A673 (cell line): Measurements from ENCODE around the gene ASAP3. TPM values are rescaled to one million over a fixed set of nuclear protein-coding genes. Genes with fewer than 3 reads are reported as not detected.

Experiments
- BruUV-seq: library from RNA; stranded (reverse); fragments of 400-500 nt; replicated peaks from 2 replicates; lab custom pipeline; 2021; lab: Mats Ljungman, UMichigan
- CTCF ChIA-PET: fragments of 300-600 bp; sonication (Branson Sonifier 250); formaldehyde crosslinking; loops from one replicate; lab custom pipeline; 2022; ENCODE audit warnings: antibody characterized with exemption; lab: Charles Lee
- POLR2A ChIA-PET: fragments of 300-600 bp; sonication (Branson Sonifier 250); formaldehyde crosslinking; loops from one replicate; lab custom pipeline; 2022; ENCODE audit warnings: antibody characterized with exemption; ENCODE audit not compliant: low non-redundant PET; lab: Charles Lee
- DNase-seq: peaks from one replicate; pipeline ENCODE4 v3.0.0-alpha.2; 2015; ENCODE audit warnings: low spot score
- H3K27ac ChIP-seq: fragments of 200-600 bp; sonication (generic); 2 replicates; pipeline ENCODE4 v1.5.1; 2016; ENCODE audit warnings: mixed run types, low read depth, mild to moderate bottlenecking, mixed read lengths, antibody characterized with exemption, low read length; ENCODE audit not compliant: poor library complexity, severe bottlenecking
- H3K27me3 ChIP-seq: fragments of 200-600 bp; sonication (generic); replicated peaks from 2 replicates; pipeline ENCODE4 v1.6.1; 2017; ENCODE audit warnings: mixed run types, low read depth, mild to moderate bottlenecking, mixed read lengths, antibody characterized with exemption, low read length; ENCODE audit not compliant: insufficient read depth, poor library complexity
- H3K36me3 ChIP-seq: fragments of 200-600 bp; sonication (generic); 2 replicates; pipeline ENCODE4 v1.6.1; 2016; ENCODE audit warnings: mixed run types, mild to moderate bottlenecking, mixed read lengths, antibody characterized with exemption, low read length; ENCODE audit not compliant: insufficient read depth, poor library complexity, severe bottlenecking
- H3K4me1 ChIP-seq: fragments of 200-600 bp; sonication (generic); 2 replicates; pipeline ENCODE4 v1.6.1; 2017; ENCODE audit warnings: mixed run types, mild to moderate bottlenecking, mixed read lengths, antibody characterized with exemption, low read length; ENCODE audit not compliant: insufficient read depth, poor library complexity, severe bottlenecking
- H3K4me3 ChIP-seq: fragments of 200-600 bp; sonication (generic); 2 replicates; pipeline ENCODE4 v1.5.1; 2016; ENCODE audit warnings: low read depth, mixed run types, mild to moderate bottlenecking, mixed read lengths, low read length; ENCODE audit not compliant: poor library complexity, severe bottlenecking
- H3K9me3 ChIP-seq: fragments of 200-600 bp; sonication (generic); 2 replicates; pipeline ENCODE4 v1.6.1; 2016; ENCODE audit warnings: mixed run types, low read depth, mild to moderate bottlenecking, mixed read lengths, antibody characterized with exemption, low read length; ENCODE audit not compliant: poor library complexity, severe bottlenecking
- EZH2 ChIP-seq: fragments of 200-600 bp; sonication (generic); IDR thresholded peaks from 2 replicates; pipeline ENCODE4 v1.6.1; 2017; ENCODE audit warnings: borderline replicate concordance, low read depth, mild to moderate bottlenecking, mixed read lengths, antibody characterized with exemption, low read length; ENCODE audit not compliant: poor library complexity, severe bottlenecking
- intact Hi-C: fragments of 100-400 bp; cut with micrococcal nuclease; formaldehyde crosslinking; loops from one replicate; pipeline ENCODE4 v1.10.0; 2022; ENCODE audit not compliant: unreplicated experiment
- total RNA-seq: library from RNA; stranded (reverse); gene quantifications from 2 replicates; pipeline ENCODE4 v1.2.3, GENCODE V29; 2021
- TF ChIP-seq, protein P1 (sequence below): fragments of 300-800, 200-600 bp; sonication (generic); conservative IDR thresholded peaks from 2 replicates; pipeline ENCODE4 v1.5.1; 2017; ENCODE audit warnings: low read depth, mild to moderate bottlenecking, antibody characterized with exemption, low read length, moderate library complexity, mixed read lengths

ASAP3 gene
- total RNA-seq, 1 experiment from 2014 or later = 7.8 TPM

DNA sequence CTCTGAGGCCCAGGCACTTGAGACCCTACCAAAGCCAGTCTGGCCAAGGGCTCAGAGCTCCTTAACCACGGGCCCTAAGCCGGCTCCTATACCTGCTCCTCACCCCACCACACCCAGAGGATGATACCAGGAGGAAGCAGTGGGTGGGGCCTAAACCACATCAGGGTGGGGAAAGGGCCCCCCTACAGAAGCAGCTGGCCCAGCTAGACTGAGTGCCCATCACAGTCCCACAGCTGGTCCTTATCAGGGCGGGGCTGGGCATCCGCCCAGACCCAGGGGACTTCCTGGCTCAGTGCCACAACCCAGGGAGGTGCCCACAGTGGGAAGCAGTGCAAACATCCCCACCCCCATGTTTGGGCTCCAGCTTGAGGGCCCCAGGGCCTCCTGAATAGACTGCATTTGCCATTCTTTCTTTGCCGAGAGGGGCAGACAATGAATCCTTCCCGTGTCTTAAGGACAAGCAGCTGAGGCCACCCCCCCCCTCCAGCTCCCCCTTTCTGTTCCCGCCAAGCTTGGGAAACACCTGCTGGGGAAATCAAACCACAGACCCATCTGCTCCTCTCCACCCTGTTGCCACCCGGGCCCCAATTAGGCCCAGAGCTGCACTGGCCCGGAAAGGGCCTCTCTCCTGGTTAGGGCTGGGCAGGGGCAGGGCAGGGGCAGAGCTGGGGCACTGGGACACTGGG lies 40.9 kb upstream of the ASAP3 start:
- Histone ChIP-seq H3K4me3 (no peak overlapping the region), H3K27me3 (no peaks in the 10 kb centered on the region), H3K27ac (peak overlapping the region; percentile 52), H3K9me3 (no peaks in the 10 kb centered on the region), H3K36me3 (peaks cover 36% of the 10 kb centered on the region), H3K4me1 (peaks cover 41% of the 10 kb centered on the region)
- CTCF ChIA-PET = interaction anchor here (0.6 to 1.2 kb wide), 2 partner anchors 110 to 156 kb away, joined by 4 read pairs; no protein-coding TSS in a partner anchor
- peak; percentile 58 for DNase-seq
- no TSS peak for BruUV-seq
- TF ChIP-seq, protein P1, sequence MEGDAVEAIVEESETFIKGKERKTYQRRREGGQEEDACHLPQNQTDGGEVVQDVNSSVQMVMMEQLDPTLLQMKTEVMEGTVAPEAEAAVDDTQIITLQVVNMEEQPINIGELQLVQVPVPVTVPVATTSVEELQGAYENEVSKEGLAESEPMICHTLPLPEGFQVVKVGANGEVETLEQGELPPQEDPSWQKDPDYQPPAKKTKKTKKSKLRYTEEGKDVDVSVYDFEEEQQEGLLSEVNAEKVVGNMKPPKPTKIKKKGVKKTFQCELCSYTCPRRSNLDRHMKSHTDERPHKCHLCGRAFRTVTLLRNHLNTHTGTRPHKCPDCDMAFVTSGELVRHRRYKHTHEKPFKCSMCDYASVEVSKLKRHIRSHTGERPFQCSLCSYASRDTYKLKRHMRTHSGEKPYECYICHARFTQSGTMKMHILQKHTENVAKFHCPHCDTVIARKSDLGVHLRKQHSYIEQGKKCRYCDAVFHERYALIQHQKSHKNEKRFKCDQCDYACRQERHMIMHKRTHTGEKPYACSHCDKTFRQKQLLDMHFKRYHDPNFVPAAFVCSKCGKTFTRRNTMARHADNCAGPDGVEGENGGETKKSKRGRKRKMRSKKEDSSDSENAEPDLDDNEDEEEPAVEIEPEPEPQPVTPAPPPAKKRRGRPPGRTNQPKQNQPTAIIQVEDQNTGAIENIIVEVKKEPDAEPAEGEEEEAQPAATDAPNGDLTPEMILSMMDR = no peak
- TF ChIP-seq EZH2 = no peak
- POLR2A ChIA-PET = interaction anchor here (0.6 kb wide), 1 partner anchor 61 kb away, joined by 3 read pairs; no protein-coding TSS in a partner anchor
- intact Hi-C loops = no loop called here

GRCh38 chr1:23524163-23524562 lies 40.2 kb upstream of the ASAP3 start:
- Histone ChIP-seq H3K9me3 (no peaks in the 10 kb centered on the region), H3K4me1 (peaks cover 35% of the 10 kb centered on the region), H3K27me3 (no peaks in the 10 kb centered on the region), H3K36me3 (peaks cover 40% of the 10 kb centered on the region), H3K4me3 (no peak overlapping the region), H3K27ac (peak overlapping the region; percentile 52)
- no TSS peak for BruUV-seq
- TF ChIP-seq EZH2 = no peak
- TF ChIP-seq, protein P1 = no peak
- no peak for DNase-seq
- POLR2A ChIA-PET = no interaction called here
- CTCF ChIA-PET = interaction anchor here (0.6 to 1.2 kb wide), 2 partner anchors 111 to 157 kb away, joined by 4 read pairs; no protein-coding TSS in a partner anchor
- intact Hi-C loops = no loop called here

DNA sequence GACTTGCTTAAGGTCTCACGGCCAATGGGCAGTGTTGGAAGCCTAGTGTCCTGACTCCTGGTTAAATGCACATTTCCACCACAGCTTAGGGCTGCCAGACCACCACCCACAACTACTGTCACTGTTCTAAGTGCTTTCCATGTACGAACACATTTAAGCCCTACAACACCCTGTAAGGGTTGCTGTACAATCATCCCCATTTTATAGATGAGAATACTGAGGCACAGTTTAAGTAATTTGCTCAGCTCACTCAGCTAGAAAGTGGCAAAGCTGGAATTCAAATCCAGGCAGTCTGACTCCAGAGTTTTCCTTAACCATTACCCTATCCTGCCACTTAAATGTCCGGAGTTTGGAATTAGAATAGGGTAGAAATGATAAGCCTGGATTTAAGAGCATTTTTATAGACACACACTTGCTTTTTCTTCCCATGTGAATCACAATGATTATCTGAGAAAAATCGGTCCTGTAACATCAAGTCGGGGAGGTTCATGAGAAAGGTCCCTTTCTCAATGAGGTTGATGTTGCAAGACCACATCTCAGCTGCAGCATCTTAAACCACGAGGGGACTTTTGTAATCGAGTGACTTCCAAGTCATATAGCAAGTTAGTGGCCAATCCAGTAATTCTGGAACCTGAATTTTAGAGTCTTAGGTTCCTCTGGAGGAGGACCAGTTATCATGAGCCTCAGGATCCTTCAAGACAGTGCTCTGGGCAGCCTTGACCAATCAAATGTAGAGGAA lies 38.4 kb upstream of the ASAP3 start:
- ChIA-PET POLR2A (no interaction called here), CTCF (no interaction called here)
- intact Hi-C loops = no loop called here
- no peak overlapping the region for H3K27ac ChIP-seq
- no peak for DNase-seq
- H3K36me3 ChIP-seq = peaks cover 54% of the 10 kb centered on the region
- no peak overlapping the region for H3K4me3 ChIP-seq
- no TSS peak for BruUV-seq
- no peak for TF ChIP-seq EZH2
- TF ChIP-seq, protein P1 = no peak
- H3K27me3 ChIP-seq = no peaks in the 10 kb centered on the region
- no peaks in the 10 kb centered on the region for H3K9me3 ChIP-seq
- peaks cover 26% of the 10 kb centered on the region for H3K4me1 ChIP-seq
